ENCODE data around the gene KRTAP21-2.

Gene KRTAP21-2

GRCh38 chr21:30740462-30740861 is 6.6 kb downstream of the KRTAP21-2 start:
- no peak overlapping the region for H3K4me3 ChIP-seq (ENCODE audit: insufficient read depth, low read length, poor library complexity, severe bottlenecking)
- H3K27me3 ChIP-seq (ENCODE audit: low read length): no peaks in the 10 kb centered on the region
- no peaks in the 10 kb centered on the region for H3F3A ChIP-seq (ENCODE audit: insufficient read depth)
- no peak overlapping the region for H2AFZ ChIP-seq (ENCODE audit: low read depth, low read length, severe bottlenecking)
- H3K27ac ChIP-seq (ENCODE audit: low read depth, low read length): no peak overlapping the region
- TF ChIP-seq EZH2phosphoT487 (conservative IDR thresholded peaks at IDR 0.05; ENCODE audit: low read length): no peak
- TF ChIP-seq CTCF (IDR thresholded peaks at IDR 0.05; ENCODE audit: insufficient read depth, low read length, poor library complexity, severe bottlenecking): no peak
- no peaks in the 10 kb centered on the region for H3K36me3 ChIP-seq (ENCODE audit: low read length)
- no peaks in the 10 kb centered on the region; the same call in 1 of the 2 replicates for H3K9me2 ChIP-seq (replicated peaks; ENCODE audit: insufficient read depth, low read length)
- no peak overlapping the region for H3K9ac ChIP-seq (ENCODE audit: low read length)
- H3K4me2 ChIP-seq (ENCODE audit: low read depth, low read length, poor library complexity, severe bottlenecking): no peak overlapping the region
- H3K9me3 ChIP-seq (ENCODE audit: insufficient read depth, low read length): no peaks in the 10 kb centered on the region
- H4K20me1 ChIP-seq (ENCODE audit: low read depth, low read length): no peaks in the 10 kb centered on the region
- no peaks in the 10 kb centered on the region for H3K79me2 ChIP-seq (ENCODE audit: insufficient read depth, low read length)

- H3K4me2 ChIP-seq (ENCODE audit: low read depth, low read length, poor library complexity, severe bottlenecking): no peak overlapping the region
- H3K9ac ChIP-seq (ENCODE audit: low read length): no peak overlapping the region
- no peaks in the 10 kb centered on the region; the same call in 1 of the 2 replicates for H3K9me2 ChIP-seq (replicated peaks; ENCODE audit: insufficient read depth, low read length)
- H3K4me3 ChIP-seq (ENCODE audit: insufficient read depth, low read length, poor library complexity, severe bottlenecking): no peak overlapping the region
- H3K79me2 ChIP-seq (ENCODE audit: insufficient read depth, low read length): no peaks in the 10 kb centered on the region
- H3K27me3 ChIP-seq (ENCODE audit: low read length): no peaks in the 10 kb centered on the region
- no peak overlapping the region for H3K27ac ChIP-seq (ENCODE audit: low read depth, low read length)
- H4K20me1 ChIP-seq (ENCODE audit: low read depth, low read length): no peaks in the 10 kb centered on the region
- no peaks in the 10 kb centered on the region for H3F3A ChIP-seq (ENCODE audit: insufficient read depth)
- no peak for TF ChIP-seq EZH2phosphoT487 (conservative IDR thresholded peaks at IDR 0.05; ENCODE audit: low read length)
- no peak for TF ChIP-seq CTCF (IDR thresholded peaks at IDR 0.05; ENCODE audit: insufficient read depth, low read length, poor library complexity, severe bottlenecking)
- no peaks in the 10 kb centered on the region for H3K36me3 ChIP-seq (ENCODE audit: low read length)
- no peaks in the 10 kb centered on the region for H3K9me3 ChIP-seq (ENCODE audit: insufficient read depth, low read length)
- H2AFZ ChIP-seq (ENCODE audit: low read depth, low read length, severe bottlenecking): no peak overlapping the region
Observed at GRCh38 chr21:30733026-30733425, 14.0 kb downstream of the KRTAP21-2 start.

GRCh38 chr21:30726726-30727125 is 20.3 kb downstream of the KRTAP21-2 start:
- Histone ChIP-seq H3K4me2 (ENCODE audit: low read depth, low read length, poor library complexity, severe bottlenecking) (no peak overlapping the region), H3K4me3 (ENCODE audit: insufficient read depth, low read length, poor library complexity, severe bottlenecking) (no peak overlapping the region), H2AFZ (ENCODE audit: low read depth, low read length, severe bottlenecking) (no peak overlapping the region), H3K27me3 (ENCODE audit: low read length) (no peaks in the 10 kb centered on the region), H3K9me2 (replicated peaks; ENCODE audit: insufficient read depth, low read length) (no peaks in the 10 kb centered on the region; the same call in 1 of the 2 replicates), H3K79me2 (ENCODE audit: insufficient read depth, low read length) (no peaks in the 10 kb centered on the region), H3K27ac (ENCODE audit: low read depth, low read length) (no peak overlapping the region), H3K9ac (ENCODE audit: low read length) (no peak overlapping the region), H4K20me1 (ENCODE audit: low read depth, low read length) (no peaks in the 10 kb centered on the region), H3K9me3 (ENCODE audit: insufficient read depth, low read length) (no peaks in the 10 kb centered on the region), H3F3A (ENCODE audit: insufficient read depth) (no peaks in the 10 kb centered on the region), H3K36me3 (ENCODE audit: low read length) (no peaks in the 10 kb centered on the region)
- no peak for TF ChIP-seq CTCF (IDR thresholded peaks at IDR 0.05; ENCODE audit: insufficient read depth, low read length, poor library complexity, severe bottlenecking)
- no peak for TF ChIP-seq EZH2phosphoT487 (conservative IDR thresholded peaks at IDR 0.05; ENCODE audit: low read length)

Measured in SU-DHL-6 (cell line).